Activated naive CD8-positive, alpha-beta T cell (primary cell): Measurements from ENCODE around the gene DNAH9.

Source experiments
- H3K27ac Mint-ChIP-seq: one replicate; pipeline ENCODE4 v1.8.0; 2021; ENCODE audit warnings: mixed read lengths
- H3K27me3 Mint-ChIP-seq: one replicate; pipeline ENCODE4 v1.8.0; 2021; ENCODE audit warnings: mixed read lengths
- H3K36me3 Mint-ChIP-seq: one replicate; pipeline ENCODE4 v1.8.0; 2021; ENCODE audit warnings: mixed read lengths
- H3K4me1 Mint-ChIP-seq: one replicate; pipeline ENCODE4 v1.8.0; 2021; ENCODE audit warnings: low read depth, mixed read lengths
- H3K4me3 Mint-ChIP-seq: one replicate; pipeline ENCODE4 v1.8.0; 2021; ENCODE audit warnings: mild to moderate bottlenecking, mixed read lengths
- H3K9me3 Mint-ChIP-seq: one replicate; pipeline ENCODE4 v1.8.0; 2021; ENCODE audit warnings: low read depth, mixed read lengths

Gene DNAH9

GRCh38 chr17:11627301-11627940 is 29.2 kb downstream of the DNAH9 start:
- Mint-ChIP-seq H3K27ac (no peak overlapping the region), H3K4me3 (no peak overlapping the region), H3K27me3 (no peaks in the 10 kb centered on the region), H3K36me3 (no peaks in the 10 kb centered on the region), H3K4me1 (no peaks in the 10 kb centered on the region), H3K9me3 (no peaks in the 10 kb centered on the region)

- no peaks in the 10 kb centered on the region for H3K27me3 Mint-ChIP-seq
- H3K36me3 Mint-ChIP-seq: no peaks in the 10 kb centered on the region
- no peak overlapping the region for H3K27ac Mint-ChIP-seq
- H3K4me3 Mint-ChIP-seq: no peak overlapping the region
- no peaks in the 10 kb centered on the region for H3K4me1 Mint-ChIP-seq
- no peaks in the 10 kb centered on the region for H3K9me3 Mint-ChIP-seq
Measured at GRCh38 chr17:11628374-11628773, 30.1 kb downstream of the DNAH9 start.

GRCh38 chr17:11628831-11629230 is 30.6 kb downstream of the DNAH9 start:
- Mint-ChIP-seq H3K4me3 (no peak overlapping the region), H3K27me3 (no peaks in the 10 kb centered on the region), H3K4me1 (no peaks in the 10 kb centered on the region), H3K27ac (no peak overlapping the region), H3K36me3 (no peaks in the 10 kb centered on the region), H3K9me3 (no peaks in the 10 kb centered on the region)

GRCh38 chr17:11636771-11637170 is 38.5 kb downstream of the DNAH9 start:
- Mint-ChIP-seq H3K4me3 (no peak overlapping the region), H3K27me3 (no peaks in the 10 kb centered on the region), H3K4me1 (no peaks in the 10 kb centered on the region), H3K27ac (no peak overlapping the region), H3K9me3 (no peaks in the 10 kb centered on the region), H3K36me3 (no peaks in the 10 kb centered on the region)

- no peaks in the 10 kb centered on the region for H3K9me3 Mint-ChIP-seq
- H3K36me3 Mint-ChIP-seq: no peaks in the 10 kb centered on the region
- no peak overlapping the region for H3K4me3 Mint-ChIP-seq
Measured at GRCh38 chr17:11637796-11638195, 39.5 kb downstream of the DNAH9 start.

GRCh38 chr17:11638700-11639265 is 40.5 kb downstream of the DNAH9 start:
- no peaks in the 10 kb centered on the region for H3K4me1 Mint-ChIP-seq
- H3K27ac Mint-ChIP-seq: no peak overlapping the region
- H3K4me3 Mint-ChIP-seq: no peak overlapping the region
- no peaks in the 10 kb centered on the region for H3K9me3 Mint-ChIP-seq
- H3K36me3 Mint-ChIP-seq: no peaks in the 10 kb centered on the region
- H3K27me3 Mint-ChIP-seq: no peaks in the 10 kb centered on the region

More at GRCh38 chr17:11637796-11638195, 39.5 kb downstream of the DNAH9 start:
- Mint-ChIP-seq H3K27me3 (no peaks in the 10 kb centered on the region), H3K4me1 (no peaks in the 10 kb centered on the region), H3K27ac (no peak overlapping the region)

- no peaks in the 10 kb centered on the region for H3K36me3 Mint-ChIP-seq
- H3K4me1 Mint-ChIP-seq: peaks cover 4% of the 10 kb centered on the region
- no peak overlapping the region for H3K27ac Mint-ChIP-seq
- no peak overlapping the region for H3K4me3 Mint-ChIP-seq
- H3K9me3 Mint-ChIP-seq: no peaks in the 10 kb centered on the region
- H3K27me3 Mint-ChIP-seq: no peaks in the 10 kb centered on the region
Measured at GRCh38 chr17:11639736-11640462, 41.6 kb downstream of the DNAH9 start.

GRCh38 chr17:11640463-11640814 is 42.2 kb downstream of the DNAH9 start:
- Mint-ChIP-seq H3K36me3 (no peaks in the 10 kb centered on the region), H3K4me1 (peaks cover 4% of the 10 kb centered on the region), H3K27me3 (no peaks in the 10 kb centered on the region), H3K9me3 (no peaks in the 10 kb centered on the region), H3K27ac (no peak overlapping the region), H3K4me3 (no peak overlapping the region)

- peaks cover 4% of the 10 kb centered on the region for H3K4me1 Mint-ChIP-seq
- no peaks in the 10 kb centered on the region for H3K9me3 Mint-ChIP-seq
Measured at GRCh38 chr17:11641521-11642275, 43.4 kb downstream of the DNAH9 start.

GRCh38 chr17:11642655-11643054 is 44.4 kb downstream of the DNAH9 start:
- Mint-ChIP-seq H3K36me3 (no peaks in the 10 kb centered on the region), H3K27ac (no peak overlapping the region), H3K27me3 (peaks cover 3% of the 10 kb centered on the region), H3K4me1 (peaks cover 4% of the 10 kb centered on the region), H3K4me3 (no peak overlapping the region), H3K9me3 (no peaks in the 10 kb centered on the region)

More at GRCh38 chr17:11641521-11642275, 43.4 kb downstream of the DNAH9 start:
- H3K36me3 Mint-ChIP-seq: no peaks in the 10 kb centered on the region
- no peak overlapping the region for H3K4me3 Mint-ChIP-seq
- no peak overlapping the region for H3K27ac Mint-ChIP-seq
- peaks cover 3% of the 10 kb centered on the region for H3K27me3 Mint-ChIP-seq

GRCh38 chr17:11643851-11644250 is 45.6 kb downstream of the DNAH9 start:
- peaks cover 3% of the 10 kb centered on the region for H3K27me3 Mint-ChIP-seq
- H3K9me3 Mint-ChIP-seq: no peaks in the 10 kb centered on the region
- no peaks in the 10 kb centered on the region for H3K36me3 Mint-ChIP-seq
- H3K4me1 Mint-ChIP-seq: peaks cover 4% of the 10 kb centered on the region
- H3K27ac Mint-ChIP-seq: no peak overlapping the region
- no peak overlapping the region for H3K4me3 Mint-ChIP-seq

- Mint-ChIP-seq H3K4me1 (peaks cover 4% of the 10 kb centered on the region), H3K4me3 (no peak overlapping the region), H3K27me3 (peaks cover 3% of the 10 kb centered on the region), H3K27ac (no peak overlapping the region), H3K9me3 (no peaks in the 10 kb centered on the region), H3K36me3 (no peaks in the 10 kb centered on the region)
Measured at GRCh38 chr17:11644265-11645212, 46.3 kb downstream of the DNAH9 start.

GRCh38 chr17:11645426-11645825 is 47.2 kb downstream of the DNAH9 start:
- no peaks in the 10 kb centered on the region for H3K9me3 Mint-ChIP-seq
- H3K4me1 Mint-ChIP-seq: peaks cover 4% of the 10 kb centered on the region
- no peak overlapping the region for H3K27ac Mint-ChIP-seq
- H3K27me3 Mint-ChIP-seq: peaks cover 3% of the 10 kb centered on the region
- H3K36me3 Mint-ChIP-seq: no peaks in the 10 kb centered on the region
- H3K4me3 Mint-ChIP-seq: no peak overlapping the region

- Mint-ChIP-seq H3K9me3 (no peaks in the 10 kb centered on the region), H3K4me1 (no peaks in the 10 kb centered on the region), H3K27me3 (peaks cover 4% of the 10 kb centered on the region), H3K36me3 (no peaks in the 10 kb centered on the region), H3K4me3 (no peak overlapping the region), H3K27ac (no peak overlapping the region)
Measured at GRCh38 chr17:11651089-11651488, 52.8 kb downstream of the DNAH9 start.
